WERI-Rb-1 (cell line): ENCODE data around the gene MRPL32.

Source experiments
- DNase-seq: peaks from one replicate; pipeline ENCODE4 v3.0.0-alpha.2; 2020
- H3K27ac ChIP-seq: fragments of 250-450 bp; sonication (Bioruptor Pico); 2 replicates; pipeline ENCODE4 v1.5.1; 2020; ENCODE audit warnings: mild to moderate bottlenecking, moderate library complexity
- H3K27me3 ChIP-seq: fragments of 250-450 bp; sonication (Bioruptor Pico); 2 replicates; pipeline ENCODE4 v1.5.1; 2021; ENCODE audit warnings: mild to moderate bottlenecking, low read depth, moderate library complexity; ENCODE audit not compliant: insufficient read depth, severe bottlenecking
- H3K36me3 ChIP-seq: fragments of 250-450 bp; sonication (Bioruptor Pico); 2 replicates; pipeline ENCODE4 v1.5.1; 2020; ENCODE audit warnings: mild to moderate bottlenecking, moderate library complexity
- H3K4me3 ChIP-seq: 2 replicates; pipeline ENCODE4 v1.5.1; 2011; ENCODE audit warnings: low read depth, mild to moderate bottlenecking, control low read depth, low read length
- H3K9me3 ChIP-seq: fragments of 250-450 bp; sonication (Bioruptor Pico); 2 replicates; pipeline ENCODE4 v1.5.1; 2021; ENCODE audit warnings: mild to moderate bottlenecking, moderate library complexity; ENCODE audit not compliant: severe bottlenecking
- CTCF ChIP-seq: IDR thresholded peaks from 2 replicates; pipeline ENCODE4 v1.5.1; 2011; ENCODE audit warnings: low read depth, mild to moderate bottlenecking, control low read depth, inconsistent platforms, low read length

MRPL32 gene

GRCh38 chr7:42947521-42947920 is 15.3 kb downstream of the MRPL32 start:
- Histone ChIP-seq H3K27me3 (no peaks in the 10 kb centered on the region), H3K27ac (no peak overlapping the region), H3K4me3 (no peak overlapping the region), H3K36me3 (no peaks in the 10 kb centered on the region), H3K9me3 (no peaks in the 10 kb centered on the region)
- DNase-seq = no peak
- TF ChIP-seq CTCF = no peak

DNA sequence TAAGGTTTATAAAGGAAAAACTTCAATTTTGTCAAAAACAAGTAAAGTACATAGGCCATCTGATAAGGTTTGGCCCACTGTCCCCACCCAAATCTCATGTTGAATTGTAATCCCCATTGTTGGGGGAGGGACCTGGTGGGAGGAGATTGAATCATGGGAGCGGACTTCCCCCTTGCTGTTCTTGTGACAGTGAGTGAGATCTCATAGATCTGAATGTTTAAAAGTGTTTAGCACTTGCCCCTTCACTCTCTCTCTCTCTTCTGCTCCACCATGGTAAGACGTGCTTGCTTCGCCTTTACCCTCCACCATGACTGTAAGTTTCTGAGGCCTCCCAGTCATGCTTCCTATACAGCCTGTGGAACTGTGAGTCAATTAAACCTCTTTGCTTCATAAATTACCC is 18.2 kb downstream of the MRPL32 start:
- Histone ChIP-seq H3K27me3 (no peaks in the 10 kb centered on the region), H3K27ac (no peak overlapping the region), H3K36me3 (no peaks in the 10 kb centered on the region), H3K4me3 (no peak overlapping the region), H3K9me3 (no peaks in the 10 kb centered on the region)
- no peak for TF ChIP-seq CTCF
- DNase-seq = no peak

GRCh38 chr7:42952328-42952727 is 20.2 kb downstream of the MRPL32 start:
- Histone ChIP-seq H3K4me3 (no peak overlapping the region), H3K9me3 (no peaks in the 10 kb centered on the region), H3K27me3 (no peaks in the 10 kb centered on the region), H3K36me3 (no peaks in the 10 kb centered on the region), H3K27ac (no peak overlapping the region)
- no peak for TF ChIP-seq CTCF
- DNase-seq = no peak

GRCh38 chr7:42953994-42954393 is 21.8 kb downstream of the MRPL32 start:
- Histone ChIP-seq H3K27ac (no peak overlapping the region), H3K9me3 (no peaks in the 10 kb centered on the region), H3K4me3 (no peak overlapping the region), H3K27me3 (no peaks in the 10 kb centered on the region), H3K36me3 (no peaks in the 10 kb centered on the region)
- no peak for TF ChIP-seq CTCF
- DNase-seq = no peak

GRCh38 chr7:42956062-42956461 is 23.9 kb downstream of the MRPL32 start:
- H3K36me3 ChIP-seq = no peaks in the 10 kb centered on the region
- no peak overlapping the region for H3K4me3 ChIP-seq
- no peak overlapping the region for H3K27ac ChIP-seq
- DNase-seq = no peak
- peaks cover 2% of the 10 kb centered on the region for H3K9me3 ChIP-seq
- TF ChIP-seq CTCF = no peak
- H3K27me3 ChIP-seq = no peaks in the 10 kb centered on the region

GRCh38 chr7:42959549-42959948 is 27.4 kb downstream of the MRPL32 start:
- H3K27ac ChIP-seq = no peak overlapping the region
- no peak for TF ChIP-seq CTCF
- no peaks in the 10 kb centered on the region for H3K27me3 ChIP-seq
- no peaks in the 10 kb centered on the region for H3K36me3 ChIP-seq
- no peak overlapping the region for H3K4me3 ChIP-seq
- no peak for DNase-seq
- peaks cover 2% of the 10 kb centered on the region for H3K9me3 ChIP-seq
